Ovary (tissue), 3 donors: ENCODE results near the gene HECTD1.

Experiments
- POLR2A ChIP-seq: fragments of 450-650 bp; IDR thresholded peaks from one replicate; pipeline ENCODE4 v1.6.1; 2017; ENCODE audit warnings: antibody characterized with exemption, mild to moderate bottlenecking, moderate library complexity
- TF ChIP-seq, protein P1 (sequence below), 3 donors: fragments of 450-650 bp in 2 of 3; fragments of 200-600 bp in 1 of 3; IDR thresholded peaks; one replicate each; pipeline versions ENCODE4 v1.5.1 to v1.8.0; 2016 to 2022; ENCODE audit warnings: antibody characterized with exemption in 3 of 3, mild to moderate bottlenecking in 1 of 3
- donor health status: DM: no; HTN: no; CAD: no.

DNA sequence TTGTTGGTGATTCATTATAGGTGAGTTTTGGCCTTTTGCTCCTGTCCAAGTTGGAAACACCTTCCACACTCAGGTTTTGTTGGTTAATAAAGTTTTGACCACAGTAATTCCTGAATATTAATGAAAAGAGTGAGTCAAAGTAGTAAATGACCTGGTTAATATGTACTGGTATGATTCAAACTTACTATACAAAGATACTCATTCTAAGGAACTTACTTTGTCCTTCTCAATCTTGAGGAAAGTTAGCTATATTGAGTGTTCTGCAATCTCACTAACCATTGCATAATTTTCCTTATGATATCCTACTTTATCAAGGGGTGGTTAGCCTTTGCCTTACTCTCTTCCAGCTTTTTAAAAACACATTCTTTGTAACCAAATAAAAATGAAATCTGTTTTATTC is 20.9 kb upstream of the HECTD1 start:
- TF ChIP-seq, protein P1, sequence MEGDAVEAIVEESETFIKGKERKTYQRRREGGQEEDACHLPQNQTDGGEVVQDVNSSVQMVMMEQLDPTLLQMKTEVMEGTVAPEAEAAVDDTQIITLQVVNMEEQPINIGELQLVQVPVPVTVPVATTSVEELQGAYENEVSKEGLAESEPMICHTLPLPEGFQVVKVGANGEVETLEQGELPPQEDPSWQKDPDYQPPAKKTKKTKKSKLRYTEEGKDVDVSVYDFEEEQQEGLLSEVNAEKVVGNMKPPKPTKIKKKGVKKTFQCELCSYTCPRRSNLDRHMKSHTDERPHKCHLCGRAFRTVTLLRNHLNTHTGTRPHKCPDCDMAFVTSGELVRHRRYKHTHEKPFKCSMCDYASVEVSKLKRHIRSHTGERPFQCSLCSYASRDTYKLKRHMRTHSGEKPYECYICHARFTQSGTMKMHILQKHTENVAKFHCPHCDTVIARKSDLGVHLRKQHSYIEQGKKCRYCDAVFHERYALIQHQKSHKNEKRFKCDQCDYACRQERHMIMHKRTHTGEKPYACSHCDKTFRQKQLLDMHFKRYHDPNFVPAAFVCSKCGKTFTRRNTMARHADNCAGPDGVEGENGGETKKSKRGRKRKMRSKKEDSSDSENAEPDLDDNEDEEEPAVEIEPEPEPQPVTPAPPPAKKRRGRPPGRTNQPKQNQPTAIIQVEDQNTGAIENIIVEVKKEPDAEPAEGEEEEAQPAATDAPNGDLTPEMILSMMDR (IDR thresholded peaks at IDR 0.05) = no peak
- no peak for TF ChIP-seq POLR2A
